ENCODE measurements around the gene ANK3.

The ANK3 gene

GRCh38 chr10:60382946-60383681, 6.6 kb downstream of the ANK3 start:
- no peak overlapping the region for H3K4me3 ChIP-seq (ENCODE audit: low read depth, low read length)
- TF ChIP-seq CTCF (IDR thresholded peaks at IDR 0.05; ENCODE audit: borderline replicate concordance, insufficient read depth, low read depth, low read length): no peak

GRCh38 chr10:60380781-60381180, 8.9 kb downstream of the ANK3 start:
- no peak overlapping the region for H3K4me3 ChIP-seq (ENCODE audit: low read depth, low read length)
- no peak for TF ChIP-seq CTCF (IDR thresholded peaks at IDR 0.05; ENCODE audit: borderline replicate concordance, insufficient read depth, low read depth, low read length)

GRCh38 chr10:60377955-60378354, 11.7 kb downstream of the ANK3 start:
- H3K4me3 ChIP-seq (ENCODE audit: low read depth, low read length): no peak overlapping the region
- TF ChIP-seq CTCF (IDR thresholded peaks at IDR 0.05; ENCODE audit: borderline replicate concordance, insufficient read depth, low read depth, low read length): no peak

- no peak for TF ChIP-seq CTCF (IDR thresholded peaks at IDR 0.05; ENCODE audit: borderline replicate concordance, insufficient read depth, low read depth, low read length)
- H3K4me3 ChIP-seq (ENCODE audit: low read depth, low read length): no peak overlapping the region
Observed at GRCh38 chr10:60377042-60377352, 12.7 kb downstream of the ANK3 start.

GRCh38 chr10:60376221-60377041, 13.2 kb downstream of the ANK3 start:
- TF ChIP-seq CTCF (IDR thresholded peaks at IDR 0.05; ENCODE audit: borderline replicate concordance, insufficient read depth, low read depth, low read length): no peak
- no peak overlapping the region for H3K4me3 ChIP-seq (ENCODE audit: low read depth, low read length)

- TF ChIP-seq CTCF (IDR thresholded peaks at IDR 0.05; ENCODE audit: borderline replicate concordance, insufficient read depth, low read depth, low read length): no peak
- H3K4me3 ChIP-seq (ENCODE audit: low read depth, low read length): no peak overlapping the region
Observed at GRCh38 chr10:60375293-60376004, 14.2 kb downstream of the ANK3 start.

Measured in GM12875 (cell line).